HepG2 (cell line): Measurements from ENCODE around the gene DNAJC2. TPM values are rescaled to one million over a fixed set of nuclear protein-coding genes. Genes with fewer than 3 reads are reported as not detected.

ENCODE experiments used
- ATAC-seq: fragments of 200-7000 bp; cut with Tn5 transposase; 3 replicates; pipeline ENCODE4 v1.9.1; 2020; ENCODE audit warnings: mild to moderate bottlenecking, moderate library complexity
- BruUV-seq: library from RNA; stranded (reverse); fragments of 400-500 nt; replicated peaks from 2 replicates; lab custom pipeline; 2021; lab: Mats Ljungman, UMichigan
- CTCF ChIA-PET: fragments of 300-600 bp; formaldehyde crosslinking; extraction: SDS; loops from one replicate; lab custom pipeline; 2021; ENCODE audit warnings: low total read pairs, inconsistent platforms, low intra/inter-chr PET ratio; lab: Yijun Ruan, JAX
- POLR2A ChIA-PET: fragments of 350-600 bp; sonication (Branson Sonifier 250); formaldehyde crosslinking; loops from one replicate; lab custom pipeline; 2020; ENCODE audit warnings: antibody characterized with exemption, inconsistent platforms; lab: Yijun Ruan, JAX
- DNase-seq: peaks from one replicate; pipeline ENCODE4 v3.0.0-alpha.2; 2015; ENCODE audit warnings: low spot score
- FAIRE-seq: peaks from 3 replicates; lab custom pipeline; 2011; peaks lifted over from hg19 to GRCh38; lab: Jason Lieb, UNC
- H2AFZ ChIP-seq: one replicate; pipeline ENCODE4 v1.6.1; 2011; ENCODE audit warnings: low read length, inconsistent platforms
- H3K27ac ChIP-seq: fragments of 300-600 bp; 3 replicates; pipeline ENCODE4 v1.8.0; 2011; ENCODE audit warnings: mixed run types, mild to moderate bottlenecking, mixed read lengths, low read length, inconsistent platforms; ENCODE audit not compliant: insufficient read depth; ENCODE audit errors: extremely low read length
- H3K27me3 ChIP-seq, 2 experiments: fragments of 200-600 bp in 1 of 2; 2 replicates in 1 of 2; 3 replicates in 1 of 2; pipeline versions ENCODE4 v1.6.0 to v1.8.0; 2011; ENCODE audit warnings: low read length in 2 of 2, mild to moderate bottlenecking in 2 of 2, moderate library complexity in 2 of 2, inconsistent platforms in 1 of 2; ENCODE audit not compliant: insufficient read depth in 2 of 2, control insufficient read depth in 1 of 2
- H3K36me3 ChIP-seq, 2 experiments: fragments of 200-600 bp in 1 of 2; replicated peaks in 1 of 2; 2 replicates in 1 of 2; 3 replicates in 1 of 2; pipeline versions ENCODE4 v1.5.1 to v1.8.0; 2011; ENCODE audit warnings: low read length in 2 of 2, inconsistent platforms in 1 of 2; ENCODE audit not compliant: insufficient read depth in 2 of 2, control insufficient read depth in 1 of 2
- H3K4me1 ChIP-seq: 2 replicates; pipeline ENCODE4 v1.5.1; 2012; ENCODE audit warnings: low read length, inconsistent platforms; ENCODE audit not compliant: insufficient read depth
- H3K4me2 ChIP-seq: 2 replicates; pipeline ENCODE4 v1.6.0; 2011; ENCODE audit warnings: low read depth, low read length, inconsistent platforms
- H3K4me3 ChIP-seq, 3 experiments: fragments of 200-600 bp in 1 of 3; sonication (generic), shearing (Covaris generic) in 1 of 3; replicated peaks in 1 of 3; 2 replicates each; pipeline ENCODE4 v1.5.1; 2011 to 2016; ENCODE audit warnings: low read length in 3 of 3, inconsistent platforms in 2 of 3, low read depth in 2 of 3, mild to moderate bottlenecking in 2 of 3, control low read depth in 1 of 3, mixed read lengths in 1 of 3; ENCODE audit not compliant: insufficient read depth in 1 of 3
- H3K79me2 ChIP-seq: one replicate; pipeline ENCODE4 v1.6.1; 2011; ENCODE audit warnings: low read length, inconsistent platforms; ENCODE audit not compliant: insufficient read depth
- H3K9ac ChIP-seq: 2 replicates; pipeline ENCODE4 v1.6.0; 2011; ENCODE audit warnings: mild to moderate bottlenecking, low read depth, low read length, inconsistent platforms; ENCODE audit not compliant: insufficient read depth
- H3K9me3 ChIP-seq: 2 replicates; pipeline ENCODE4 v1.5.1; 2012; ENCODE audit warnings: mild to moderate bottlenecking, low read length
- H4K20me1 ChIP-seq: 2 replicates; pipeline ENCODE4 v1.6.0; 2011; ENCODE audit warnings: inconsistent platforms, mild to moderate bottlenecking, low read length, moderate library complexity; ENCODE audit not compliant: insufficient read depth
- CC2D1A ChIP-seq: sonication (generic); formaldehyde crosslinking; IDR thresholded peaks from 2 replicates; pipeline ENCODE4 v1.8.1; 2023; ENCODE audit warnings: mild to moderate bottlenecking, missing genetic modification reagents
- MAFG ChIP-seq: sonication (generic); formaldehyde crosslinking; IDR thresholded peaks from 2 replicates; pipeline ENCODE4 v1.5.1; 2020; ENCODE audit warnings: mild to moderate bottlenecking, missing genetic modification reagents
- NFE2 ChIP-seq: sonication (generic); formaldehyde crosslinking; IDR thresholded peaks from 2 replicates; pipeline ENCODE4 v1.4.0; 2020; ENCODE audit warnings: missing genetic modification reagents
- RELA ChIP-seq: sonication (generic); formaldehyde crosslinking; IDR thresholded peaks from 2 replicates; pipeline ENCODE4 v1.4.0; 2020; ENCODE audit warnings: missing genetic modification reagents
- SRY ChIP-seq: sonication (generic); formaldehyde crosslinking; IDR thresholded peaks from 2 replicates; pipeline ENCODE4 v1.8.0; 2022; ENCODE audit warnings: mild to moderate bottlenecking, missing genetic modification reagents
- TBX3 ChIP-seq: fragments of 450-650 bp; IDR thresholded peaks from 2 replicates; pipeline ENCODE4 v1.6.1; 2017; ENCODE audit warnings: antibody characterized with exemption, mild to moderate bottlenecking, inconsistent platforms, borderline replicate concordance
- ZNF256 ChIP-seq: sonication (generic); formaldehyde crosslinking; conservative IDR thresholded peaks from 2 replicates; pipeline ENCODE4 v1.4.0; 2020; ENCODE audit warnings: missing genetic modification reagents
- ZNF296 ChIP-seq: sonication (generic); formaldehyde crosslinking; conservative IDR thresholded peaks from 2 replicates; pipeline ENCODE4 v1.5.0; 2020; ENCODE audit warnings: mild to moderate bottlenecking, missing genetic modification reagents
- ZNF772 ChIP-seq: sonication (generic); formaldehyde crosslinking; IDR thresholded peaks from 2 replicates; pipeline ENCODE4 v1.5.0; 2020; ENCODE audit warnings: mild to moderate bottlenecking, missing genetic modification reagents
- ZNF781 ChIP-seq: sonication (generic); formaldehyde crosslinking; IDR thresholded peaks from 2 replicates; pipeline ENCODE4 v1.5.1; 2020; ENCODE audit warnings: borderline replicate concordance, mild to moderate bottlenecking, missing genetic modification reagents; ENCODE audit errors: not compliant biosample characterization
- WGBS: methylation state at CpG from one replicate; pipeline ENCODE4 v1.1.6; 2017; ENCODE audit warnings: low lambda C conversion rate; 5-methylcytosine and 5-hydroxymethylcytosine counted together
- in situ Hi-C: cut with HindIII; loops from 2 replicates; pipeline ENCODE4 v1.10.0; 2017; ENCODE audit warnings: low pct_unique_long_range_greater_than_20kb; ENCODE audit not compliant: extremely low pct_ligation_motif_present
- intact Hi-C: fragments of 100-400 bp; cut with micrococcal nuclease; formaldehyde crosslinking; loops from one replicate; pipeline ENCODE4 v1.10.0; 2022; ENCODE audit not compliant: unreplicated experiment
- polyA plus RNA-seq, 8 experiments: library from polyadenylated mRNA; depleted of rRNA in 3 of 8; stranded (reverse) in 7 of 8; unstranded in 1 of 8; fragments of >200 nt; fragmentation: Illumina TruSeq in 4 of 8; extraction: Trizol in 4 of 8; gene quantifications; 2 replicates each; pipeline versions ENCODE4 v1.2.1 to v1.2.3, GENCODE V29; 2011 to 2016; ENCODE audit warnings: low read depth in 4 of 8, missing spikeins in 1 of 8, mixed read lengths in 1 of 8; ENCODE audit not compliant: insufficient read depth in 1 of 8
- total RNA-seq, 5 experiments: library from RNA; depleted of rRNA; stranded (reverse); fragments of >200 nt; fragmentation: Illumina TruSeq; extraction: Trizol; gene quantifications; 2 replicates each; pipeline ENCODE4 v1.2.3, GENCODE V29; 2016; ENCODE audit warnings: low read depth in 1 of 5
- TF ChIP-seq, protein P1 (sequence below): sonication (generic); formaldehyde crosslinking; IDR thresholded peaks from 2 replicates; pipeline ENCODE4 v1.4.0; 2020; ENCODE audit warnings: missing genetic modification reagents, borderline replicate concordance
- TF ChIP-seq, protein P2 (sequence below): sonication (generic); formaldehyde crosslinking; conservative IDR thresholded peaks from 2 replicates; pipeline ENCODE4 v1.8.0; 2022; ENCODE audit warnings: mild to moderate bottlenecking, moderate library complexity, missing genetic modification reagents
- TF ChIP-seq, protein P3 (sequence below): sonication (generic); formaldehyde crosslinking; IDR thresholded peaks from 2 replicates; pipeline ENCODE4 v1.4.0; 2020; ENCODE audit warnings: mild to moderate bottlenecking, missing genetic modification reagents
- TF ChIP-seq, protein P4 (sequence below): sonication (generic); formaldehyde crosslinking; IDR thresholded peaks from 2 replicates; pipeline ENCODE4 v1.8.1; 2022; ENCODE audit warnings: mild to moderate bottlenecking, missing genetic modification reagents
- TF ChIP-seq, protein P5 (sequence below): sonication (generic); formaldehyde crosslinking; IDR thresholded peaks from 2 replicates; pipeline ENCODE4 v1.5.0; 2020; ENCODE audit warnings: mild to moderate bottlenecking, missing genetic modification reagents

DNAJC2 gene
- total and polyA plus RNA-seq, 2 of the 13 experiments (the other 11 are each of a cell fraction or from before 2014, with no cell fraction given) = 19.6 to 42.0 TPM

DNA sequence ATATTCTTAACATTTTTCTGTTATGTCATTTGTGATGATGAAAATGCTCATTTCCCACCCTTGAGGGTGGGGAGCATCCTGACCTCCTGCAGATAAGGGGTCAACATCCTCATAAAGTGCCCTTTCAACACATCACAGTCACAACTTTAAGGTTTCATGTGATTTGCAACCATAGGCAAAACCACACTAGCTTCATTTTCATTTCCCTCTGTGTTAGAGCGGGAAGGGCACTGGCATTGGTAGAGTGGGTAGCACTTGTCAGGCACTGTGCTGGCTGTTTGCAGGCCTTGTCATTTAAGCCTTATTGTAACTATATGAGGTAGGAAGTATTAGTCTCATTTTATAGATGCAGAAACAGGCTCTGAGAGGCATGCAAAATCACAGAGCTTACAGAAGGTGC is 42.7 kb upstream of the DNAJC2 start:
- CTCF ChIA-PET = no interaction called here
- BruUV-seq = no TSS peak
- 94% methylated on average over 1 of the region's 1 CpG for WGBS
- TF ChIP-seq RELA (CRISPR knock-in tag) (no peak), NFE2 (no peak), ZNF772 (CRISPR knock-in tag) (no peak), ZNF296 (CRISPR knock-in tag) (no peak), ZNF256 (CRISPR knock-in tag) (no peak), SRY (CRISPR knock-in tag) (no peak), TBX3 (no peak), CC2D1A (CRISPR knock-in tag) (no peak), MAFG (CRISPR knock-in tag) (no peak), ZNF781 (CRISPR knock-in tag) (no peak)
- TF ChIP-seq, protein P1, sequence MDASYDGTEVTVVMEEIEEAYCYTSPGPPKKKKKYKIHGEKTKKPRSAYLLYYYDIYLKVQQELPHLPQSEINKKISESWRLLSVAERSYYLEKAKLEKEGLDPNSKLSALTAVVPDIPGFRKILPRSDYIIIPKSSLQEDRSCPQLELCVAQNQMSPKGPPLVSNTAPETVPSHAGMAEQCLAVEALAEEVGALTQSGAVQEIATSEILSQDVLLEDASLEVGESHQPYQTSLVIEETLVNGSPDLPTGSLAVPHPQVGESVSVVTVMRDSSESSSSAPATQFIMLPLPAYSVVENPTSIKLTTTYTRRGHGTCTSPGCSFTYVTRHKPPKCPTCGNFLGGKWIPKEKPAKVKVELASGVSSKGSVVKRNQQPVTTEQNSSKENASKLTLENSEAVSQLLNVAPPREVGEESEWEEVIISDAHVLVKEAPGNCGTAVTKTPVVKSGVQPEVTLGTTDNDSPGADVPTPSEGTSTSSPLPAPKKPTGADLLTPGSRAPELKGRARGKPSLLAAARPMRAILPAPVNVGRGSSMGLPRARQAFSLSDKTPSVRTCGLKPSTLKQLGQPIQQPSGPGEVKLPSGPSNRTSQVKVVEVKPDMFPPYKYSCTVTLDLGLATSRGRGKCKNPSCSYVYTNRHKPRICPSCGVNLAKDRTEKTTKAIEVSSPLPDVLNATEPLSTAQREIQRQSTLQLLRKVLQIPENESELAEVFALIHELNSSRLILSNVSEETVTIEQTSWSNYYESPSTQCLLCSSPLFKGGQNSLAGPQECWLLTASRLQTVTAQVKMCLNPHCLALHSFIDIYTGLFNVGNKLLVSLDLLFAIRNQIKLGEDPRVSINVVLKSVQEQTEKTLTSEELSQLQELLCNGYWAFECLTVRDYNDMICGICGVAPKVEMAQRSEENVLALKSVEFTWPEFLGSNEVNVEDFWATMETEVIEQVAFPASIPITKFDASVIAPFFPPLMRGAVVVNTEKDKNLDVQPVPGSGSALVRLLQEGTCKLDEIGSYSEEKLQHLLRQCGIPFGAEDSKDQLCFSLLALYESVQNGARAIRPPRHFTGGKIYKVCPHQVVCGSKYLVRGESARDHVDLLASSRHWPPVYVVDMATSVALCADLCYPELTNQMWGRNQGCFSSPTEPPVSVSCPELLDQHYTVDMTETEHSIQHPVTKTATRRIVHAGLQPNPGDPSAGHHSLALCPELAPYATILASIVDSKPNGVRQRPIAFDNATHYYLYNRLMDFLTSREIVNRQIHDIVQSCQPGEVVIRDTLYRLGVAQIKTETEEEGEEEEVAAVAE = no peak
- TF ChIP-seq, protein P2, sequence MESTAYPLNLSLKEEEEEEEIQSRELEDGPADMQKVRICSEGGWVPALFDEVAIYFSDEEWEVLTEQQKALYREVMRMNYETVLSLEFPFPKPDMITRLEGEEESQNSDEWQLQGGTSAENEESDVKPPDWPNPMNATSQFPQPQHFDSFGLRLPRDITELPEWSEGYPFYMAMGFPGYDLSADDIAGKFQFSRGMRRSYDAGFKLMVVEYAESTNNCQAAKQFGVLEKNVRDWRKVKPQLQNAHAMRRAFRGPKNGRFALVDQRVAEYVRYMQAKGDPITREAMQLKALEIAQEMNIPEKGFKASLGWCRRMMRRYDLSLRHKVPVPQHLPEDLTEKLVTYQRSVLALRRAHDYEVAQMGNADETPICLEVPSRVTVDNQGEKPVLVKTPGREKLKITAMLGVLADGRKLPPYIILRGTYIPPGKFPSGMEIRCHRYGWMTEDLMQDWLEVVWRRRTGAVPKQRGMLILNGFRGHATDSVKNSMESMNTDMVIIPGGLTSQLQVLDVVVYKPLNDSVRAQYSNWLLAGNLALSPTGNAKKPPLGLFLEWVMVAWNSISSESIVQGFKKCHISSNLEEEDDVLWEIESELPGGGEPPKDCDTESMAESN (CRISPR knock-in tag) = no peak
- TF ChIP-seq, protein P3, sequence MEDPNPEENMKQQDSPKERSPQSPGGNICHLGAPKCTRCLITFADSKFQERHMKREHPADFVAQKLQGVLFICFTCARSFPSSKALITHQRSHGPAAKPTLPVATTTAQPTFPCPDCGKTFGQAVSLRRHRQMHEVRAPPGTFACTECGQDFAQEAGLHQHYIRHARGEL = no peak
- TF ChIP-seq, protein P4, sequence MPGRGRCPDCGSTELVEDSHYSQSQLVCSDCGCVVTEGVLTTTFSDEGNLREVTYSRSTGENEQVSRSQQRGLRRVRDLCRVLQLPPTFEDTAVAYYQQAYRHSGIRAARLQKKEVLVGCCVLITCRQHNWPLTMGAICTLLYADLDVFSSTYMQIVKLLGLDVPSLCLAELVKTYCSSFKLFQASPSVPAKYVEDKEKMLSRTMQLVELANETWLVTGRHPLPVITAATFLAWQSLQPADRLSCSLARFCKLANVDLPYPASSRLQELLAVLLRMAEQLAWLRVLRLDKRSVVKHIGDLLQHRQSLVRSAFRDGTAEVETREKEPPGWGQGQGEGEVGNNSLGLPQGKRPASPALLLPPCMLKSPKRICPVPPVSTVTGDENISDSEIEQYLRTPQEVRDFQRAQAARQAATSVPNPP = no peak
- TF ChIP-seq, protein P5, sequence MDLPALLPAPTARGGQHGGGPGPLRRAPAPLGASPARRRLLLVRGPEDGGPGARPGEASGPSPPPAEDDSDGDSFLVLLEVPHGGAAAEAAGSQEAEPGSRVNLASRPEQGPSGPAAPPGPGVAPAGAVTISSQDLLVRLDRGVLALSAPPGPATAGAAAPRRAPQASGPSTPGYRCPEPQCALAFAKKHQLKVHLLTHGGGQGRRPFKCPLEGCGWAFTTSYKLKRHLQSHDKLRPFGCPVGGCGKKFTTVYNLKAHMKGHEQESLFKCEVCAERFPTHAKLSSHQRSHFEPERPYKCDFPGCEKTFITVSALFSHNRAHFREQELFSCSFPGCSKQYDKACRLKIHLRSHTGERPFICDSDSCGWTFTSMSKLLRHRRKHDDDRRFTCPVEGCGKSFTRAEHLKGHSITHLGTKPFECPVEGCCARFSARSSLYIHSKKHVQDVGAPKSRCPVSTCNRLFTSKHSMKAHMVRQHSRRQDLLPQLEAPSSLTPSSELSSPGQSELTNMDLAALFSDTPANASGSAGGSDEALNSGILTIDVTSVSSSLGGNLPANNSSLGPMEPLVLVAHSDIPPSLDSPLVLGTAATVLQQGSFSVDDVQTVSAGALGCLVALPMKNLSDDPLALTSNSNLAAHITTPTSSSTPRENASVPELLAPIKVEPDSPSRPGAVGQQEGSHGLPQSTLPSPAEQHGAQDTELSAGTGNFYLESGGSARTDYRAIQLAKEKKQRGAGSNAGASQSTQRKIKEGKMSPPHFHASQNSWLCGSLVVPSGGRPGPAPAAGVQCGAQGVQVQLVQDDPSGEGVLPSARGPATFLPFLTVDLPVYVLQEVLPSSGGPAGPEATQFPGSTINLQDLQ (CRISPR knock-in tag) = no peak

More for the DNA sequence above, 42.7 kb upstream of the DNAJC2 start:
- H3K27me3 ChIP-seq = no peaks in the 10 kb centered on the region
- no peaks in the 10 kb centered on the region for H3K36me3 ChIP-seq
- H3K27ac ChIP-seq = no peak overlapping the region
- H3K4me3 ChIP-seq = no peak overlapping the region
- in situ Hi-C loops = no loop called here
- FAIRE-seq (no peak), ATAC-seq (no peak), DNase-seq (no peak)
- H3K79me2 ChIP-seq = no peaks in the 10 kb centered on the region
- intact Hi-C loops = loop anchor here (5.0 kb wide), 1 partner anchor 45 kb away; the partner anchor contains the start of gene DNAJC2
- no peaks in the 10 kb centered on the region for H3K9me3 ChIP-seq
- peaks cover 45% of the 10 kb centered on the region for H3K4me1 ChIP-seq
- H4K20me1 ChIP-seq = no peaks in the 10 kb centered on the region
- no peak overlapping the region for H2AFZ ChIP-seq
- H3K4me2 ChIP-seq = no peak overlapping the region
- no peak overlapping the region for H3K9ac ChIP-seq
- POLR2A ChIA-PET = no interaction called here
